Measurements from ENCODE around the gene ACTL6B.
"Not testable (repeated sequence)": the region's sequence is repeated elsewhere in the genome, so short reads cannot be mapped to it uniquely, and the experiment has no call there.

Gene ACTL6B

DNA sequence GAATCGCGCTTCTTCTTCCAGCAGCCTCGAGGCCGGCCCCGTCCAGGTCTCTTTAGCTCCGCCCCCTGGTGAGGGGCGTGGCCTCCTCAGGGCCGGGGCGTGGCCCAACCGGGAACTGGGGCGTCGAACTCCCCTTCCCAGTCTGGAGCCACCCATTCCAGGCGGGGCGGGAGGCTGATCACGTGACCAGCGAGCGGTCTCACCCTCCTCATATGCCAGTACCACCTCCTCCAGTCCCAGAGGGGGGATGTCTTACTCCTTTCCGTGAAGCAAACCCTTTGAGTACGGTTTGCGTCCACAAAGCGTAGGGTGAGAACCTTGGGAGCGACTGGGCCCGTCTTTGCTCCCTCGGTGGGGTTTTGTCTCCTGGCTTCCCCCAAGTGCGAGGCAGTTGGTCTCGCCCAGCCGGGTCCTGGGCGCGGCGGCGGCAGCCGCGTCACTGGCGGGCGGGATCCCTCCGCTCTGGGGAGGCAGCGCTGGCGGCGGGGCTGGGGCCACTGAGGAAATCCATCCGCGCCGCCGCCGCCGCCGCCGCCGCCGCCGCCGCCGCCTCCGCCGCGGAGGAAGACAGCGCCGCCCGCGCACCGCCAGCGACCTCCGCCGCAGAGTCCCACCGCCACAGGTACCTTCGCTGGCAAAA lies 17.2 kb upstream of the ACTL6B start, which contains the start of gene GNB2:
GNB2 (plus strand) TSS at position 439 of the 640 bp plus-strand sequence. CDS start 2,526 bp downstream, outside the sequence.
- TF ChIP-seq, protein P1, sequence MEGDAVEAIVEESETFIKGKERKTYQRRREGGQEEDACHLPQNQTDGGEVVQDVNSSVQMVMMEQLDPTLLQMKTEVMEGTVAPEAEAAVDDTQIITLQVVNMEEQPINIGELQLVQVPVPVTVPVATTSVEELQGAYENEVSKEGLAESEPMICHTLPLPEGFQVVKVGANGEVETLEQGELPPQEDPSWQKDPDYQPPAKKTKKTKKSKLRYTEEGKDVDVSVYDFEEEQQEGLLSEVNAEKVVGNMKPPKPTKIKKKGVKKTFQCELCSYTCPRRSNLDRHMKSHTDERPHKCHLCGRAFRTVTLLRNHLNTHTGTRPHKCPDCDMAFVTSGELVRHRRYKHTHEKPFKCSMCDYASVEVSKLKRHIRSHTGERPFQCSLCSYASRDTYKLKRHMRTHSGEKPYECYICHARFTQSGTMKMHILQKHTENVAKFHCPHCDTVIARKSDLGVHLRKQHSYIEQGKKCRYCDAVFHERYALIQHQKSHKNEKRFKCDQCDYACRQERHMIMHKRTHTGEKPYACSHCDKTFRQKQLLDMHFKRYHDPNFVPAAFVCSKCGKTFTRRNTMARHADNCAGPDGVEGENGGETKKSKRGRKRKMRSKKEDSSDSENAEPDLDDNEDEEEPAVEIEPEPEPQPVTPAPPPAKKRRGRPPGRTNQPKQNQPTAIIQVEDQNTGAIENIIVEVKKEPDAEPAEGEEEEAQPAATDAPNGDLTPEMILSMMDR (IDR thresholded peaks at IDR 0.05; ENCODE audit: low read depth, low read length), result no peak
- TF ChIP-seq MYC (IDR thresholded peaks at IDR 0.05; ENCODE audit: low read depth, low read length) (peak; percentile 70), POLR2A (IDR thresholded peaks at IDR 0.05; ENCODE audit: extremely low read depth, insufficient read length) (peak; percentile 43)
- TF ChIP-seq, protein P2, sequence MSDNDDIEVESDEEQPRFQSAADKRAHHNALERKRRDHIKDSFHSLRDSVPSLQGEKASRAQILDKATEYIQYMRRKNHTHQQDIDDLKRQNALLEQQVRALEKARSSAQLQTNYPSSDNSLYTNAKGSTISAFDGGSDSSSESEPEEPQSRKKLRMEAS (IDR thresholded peaks at IDR 0.05; ENCODE audit: low read depth, low read length), result peak; percentile 89
- DNase-seq (ENCODE audit: low read depth), result peak; percentile 100
- peak within 1 kb of the TSS; percentile 81 for H3K4me3 ChIP-seq (ENCODE audit: low read depth, low read length)

DNA sequence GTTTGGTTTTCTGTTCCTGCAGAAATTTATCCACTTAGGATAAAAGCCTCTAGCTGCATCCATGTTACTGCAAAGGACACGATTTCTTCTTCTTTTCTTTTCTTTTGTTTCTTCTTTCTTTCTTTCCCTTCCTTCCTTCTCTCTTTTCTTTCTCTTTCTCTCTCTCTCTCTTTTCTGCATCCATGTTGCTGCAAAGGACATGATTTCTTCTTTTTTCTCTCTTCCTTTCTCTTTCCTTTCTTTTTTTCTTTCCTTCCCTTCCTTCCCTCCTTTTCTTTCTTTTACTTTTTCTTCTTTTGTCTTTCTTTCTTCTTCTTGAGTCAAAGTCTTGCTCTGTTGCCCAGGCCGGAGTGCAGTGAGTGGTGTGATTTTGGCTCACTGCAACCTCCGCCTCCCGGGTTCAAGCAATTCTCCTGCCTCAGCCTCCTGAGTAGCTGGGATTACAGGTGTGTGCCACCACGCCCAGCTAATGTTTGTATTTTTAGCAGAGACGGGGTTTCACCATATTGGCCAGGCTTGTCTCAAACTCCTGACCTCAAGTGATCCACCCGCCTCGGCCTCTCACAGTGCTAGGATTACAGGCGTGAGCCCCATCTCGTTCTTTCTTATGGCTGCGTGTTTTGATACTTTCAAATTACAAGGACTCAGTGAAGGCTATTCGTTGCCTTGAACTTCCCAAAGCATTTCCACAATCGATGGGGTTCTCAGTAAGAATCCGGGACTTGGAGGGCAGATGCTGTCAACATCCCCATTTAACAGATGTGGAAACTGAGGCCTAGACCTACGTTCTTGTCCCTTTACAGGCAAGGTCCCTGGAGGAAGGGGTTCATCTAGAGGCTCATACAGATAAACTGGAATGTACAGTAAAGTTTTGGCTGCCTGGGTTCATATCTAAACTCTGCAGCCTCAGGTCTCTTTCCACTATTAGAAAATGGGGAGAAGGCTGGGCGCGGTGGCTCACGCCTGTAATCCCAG lies 15.4 kb upstream of the ACTL6B start:
- TF ChIP-seq MYC (IDR thresholded peaks at IDR 0.05; ENCODE audit: low read depth, low read length) (no peak), POLR2A (IDR thresholded peaks at IDR 0.05; ENCODE audit: extremely low read depth, insufficient read length) (no peak)
- TF ChIP-seq, protein P2 (IDR thresholded peaks at IDR 0.05; ENCODE audit: low read depth, low read length), result no peak
- TF ChIP-seq, protein P1 (IDR thresholded peaks at IDR 0.05; ENCODE audit: low read depth, low read length), result no peak
- no peak overlapping the region for H3K4me3 ChIP-seq (ENCODE audit: low read depth, low read length)
- no peak for DNase-seq (ENCODE audit: low read depth)

DNA sequence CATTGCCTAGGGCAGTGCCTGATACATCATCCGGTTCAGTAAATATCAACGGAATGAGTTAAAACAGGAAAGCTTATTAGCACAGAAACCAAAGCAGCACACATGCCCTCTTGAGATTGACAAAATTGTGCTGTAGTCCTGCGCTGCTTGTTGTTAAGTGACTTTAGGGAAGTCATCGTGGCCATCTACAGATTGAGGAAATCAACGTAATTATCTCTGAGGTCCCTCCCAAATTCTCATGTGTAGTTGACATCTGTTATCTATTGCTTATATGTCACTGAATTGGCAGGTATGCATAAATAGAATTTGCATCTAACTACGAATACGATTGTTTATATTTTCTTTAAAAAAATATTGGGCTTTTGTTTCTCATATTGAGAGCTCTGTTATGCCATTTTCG lies 13.8 kb upstream of the ACTL6B start:
- TF ChIP-seq, protein P2 (IDR thresholded peaks at IDR 0.05; ENCODE audit: low read depth, low read length), result no peak
- TF ChIP-seq MYC (IDR thresholded peaks at IDR 0.05; ENCODE audit: low read depth, low read length) (no peak; the same call in 1 of the 2 replicates), POLR2A (IDR thresholded peaks at IDR 0.05; ENCODE audit: extremely low read depth, insufficient read length) (no peak)
- TF ChIP-seq, protein P1 (IDR thresholded peaks at IDR 0.05; ENCODE audit: low read depth, low read length), result no peak
- peak; percentile 48 for DNase-seq (ENCODE audit: low read depth)
- no peak overlapping the region for H3K4me3 ChIP-seq (ENCODE audit: low read depth, low read length)

DNA sequence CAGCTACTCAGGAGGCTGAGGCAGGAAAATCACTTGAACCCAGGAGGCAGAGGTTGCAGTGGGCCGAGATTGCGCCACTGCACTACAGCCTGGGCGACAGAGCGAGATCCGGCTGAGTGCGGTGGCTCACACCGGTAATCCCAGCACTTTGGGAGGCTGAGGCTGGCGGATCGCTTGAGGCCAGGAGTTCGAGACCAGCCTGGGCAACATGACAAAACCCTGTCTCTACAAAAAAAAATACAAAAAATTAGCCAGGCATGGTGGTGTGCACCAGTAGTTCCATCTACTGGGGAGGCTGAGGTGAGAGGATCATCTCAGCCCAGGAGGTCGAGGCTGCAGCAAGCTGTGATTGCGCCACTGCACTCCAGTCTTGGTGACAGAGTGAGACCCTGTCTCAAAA lies 12.9 kb upstream of the ACTL6B start:
- not testable (repeated sequence) for DNase-seq (ENCODE audit: low read depth); H3K4me3 ChIP-seq (ENCODE audit: low read depth, low read length)

DNA sequence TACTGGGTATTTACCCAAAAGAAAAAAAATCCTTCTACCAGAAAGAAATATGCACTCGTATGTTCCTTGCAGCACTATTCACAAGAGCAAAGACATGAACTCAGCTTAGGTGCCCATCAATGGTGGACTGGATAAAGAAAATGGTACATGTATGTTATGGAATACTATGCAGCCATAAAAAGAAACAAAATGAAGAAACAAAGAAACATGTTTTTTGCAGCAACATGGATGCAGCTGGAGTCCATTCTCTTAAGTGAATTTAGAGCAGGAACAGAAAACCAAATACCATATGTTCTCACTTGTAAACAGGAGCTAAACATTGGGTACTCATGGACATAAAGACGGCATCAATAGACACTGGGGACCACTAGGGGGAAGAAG lies 11.8 kb upstream of the ACTL6B start:
- DNase-seq (ENCODE audit: low read depth), result no peak
- no peak overlapping the region for H3K4me3 ChIP-seq (ENCODE audit: low read depth, low read length)
- TF ChIP-seq, protein P2 (IDR thresholded peaks at IDR 0.05; ENCODE audit: low read depth, low read length), result no peak
- TF ChIP-seq POLR2A (IDR thresholded peaks at IDR 0.05; ENCODE audit: extremely low read depth, insufficient read length) (no peak), MYC (IDR thresholded peaks at IDR 0.05; ENCODE audit: low read depth, low read length) (no peak)
- TF ChIP-seq, protein P1 (IDR thresholded peaks at IDR 0.05; ENCODE audit: low read depth, low read length), result no peak
